Activated CD4-positive, alpha-beta T cell treated with anti-CD3 and anti-CD28 coated beads, Interleukin-2, amount 10 ng/mL, durations not matched to agents 24 days and 14 days (primary cell): ENCODE measurements around the gene CHPF2. TPM values are rescaled to one million over a fixed set of nuclear protein-coding genes. Genes with fewer than 3 reads are reported as not detected.
A peak's percentile ranks its signal among the peaks of the same experiment; 100 is the strongest.

ENCODE experiments used
- DNase-seq: peaks from one replicate; pipeline ENCODE4 v3.0.0; 2022
- H3K27ac Mint-ChIP-seq: one replicate; pipeline ENCODE4 v1.8.0; 2022; ENCODE audit warnings: mild to moderate bottlenecking, mixed read lengths
- H3K27me3 Mint-ChIP-seq: one replicate; pipeline ENCODE4 v1.8.0; 2022; ENCODE audit warnings: mixed read lengths
- H3K36me3 Mint-ChIP-seq: one replicate; pipeline ENCODE4 v1.8.0; 2022; ENCODE audit warnings: low read depth, mild to moderate bottlenecking, mixed read lengths
- H3K4me1 Mint-ChIP-seq: one replicate; pipeline ENCODE4 v1.8.0; 2021; ENCODE audit warnings: mixed read lengths
- H3K4me3 Mint-ChIP-seq: one replicate; pipeline ENCODE4 v1.8.0; 2022; ENCODE audit warnings: mild to moderate bottlenecking, moderate library complexity, mixed read lengths
- H3K9me3 Mint-ChIP-seq: one replicate; pipeline ENCODE4 v1.8.0; 2021; ENCODE audit warnings: mixed read lengths
- intact Hi-C: fragments of 100-400 bp; cut with micrococcal nuclease; formaldehyde crosslinking; loops from one replicate; pipeline ENCODE4 v1.15.1; 2023
- total RNA-seq: library from RNA; stranded (reverse); gene quantifications from 2 replicates; pipeline ENCODE4 v1.2.3, GENCODE V29; 2022

The CHPF2 gene, protein sequence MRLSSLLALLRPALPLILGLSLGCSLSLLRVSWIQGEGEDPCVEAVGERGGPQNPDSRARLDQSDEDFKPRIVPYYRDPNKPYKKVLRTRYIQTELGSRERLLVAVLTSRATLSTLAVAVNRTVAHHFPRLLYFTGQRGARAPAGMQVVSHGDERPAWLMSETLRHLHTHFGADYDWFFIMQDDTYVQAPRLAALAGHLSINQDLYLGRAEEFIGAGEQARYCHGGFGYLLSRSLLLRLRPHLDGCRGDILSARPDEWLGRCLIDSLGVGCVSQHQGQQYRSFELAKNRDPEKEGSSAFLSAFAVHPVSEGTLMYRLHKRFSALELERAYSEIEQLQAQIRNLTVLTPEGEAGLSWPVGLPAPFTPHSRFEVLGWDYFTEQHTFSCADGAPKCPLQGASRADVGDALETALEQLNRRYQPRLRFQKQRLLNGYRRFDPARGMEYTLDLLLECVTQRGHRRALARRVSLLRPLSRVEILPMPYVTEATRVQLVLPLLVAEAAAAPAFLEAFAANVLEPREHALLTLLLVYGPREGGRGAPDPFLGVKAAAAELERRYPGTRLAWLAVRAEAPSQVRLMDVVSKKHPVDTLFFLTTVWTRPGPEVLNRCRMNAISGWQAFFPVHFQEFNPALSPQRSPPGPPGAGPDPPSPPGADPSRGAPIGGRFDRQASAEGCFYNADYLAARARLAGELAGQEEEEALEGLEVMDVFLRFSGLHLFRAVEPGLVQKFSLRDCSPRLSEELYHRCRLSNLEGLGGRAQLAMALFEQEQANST
- 42.0 and 46.4 TPM in 2 replicates for total RNA-seq

DNA sequence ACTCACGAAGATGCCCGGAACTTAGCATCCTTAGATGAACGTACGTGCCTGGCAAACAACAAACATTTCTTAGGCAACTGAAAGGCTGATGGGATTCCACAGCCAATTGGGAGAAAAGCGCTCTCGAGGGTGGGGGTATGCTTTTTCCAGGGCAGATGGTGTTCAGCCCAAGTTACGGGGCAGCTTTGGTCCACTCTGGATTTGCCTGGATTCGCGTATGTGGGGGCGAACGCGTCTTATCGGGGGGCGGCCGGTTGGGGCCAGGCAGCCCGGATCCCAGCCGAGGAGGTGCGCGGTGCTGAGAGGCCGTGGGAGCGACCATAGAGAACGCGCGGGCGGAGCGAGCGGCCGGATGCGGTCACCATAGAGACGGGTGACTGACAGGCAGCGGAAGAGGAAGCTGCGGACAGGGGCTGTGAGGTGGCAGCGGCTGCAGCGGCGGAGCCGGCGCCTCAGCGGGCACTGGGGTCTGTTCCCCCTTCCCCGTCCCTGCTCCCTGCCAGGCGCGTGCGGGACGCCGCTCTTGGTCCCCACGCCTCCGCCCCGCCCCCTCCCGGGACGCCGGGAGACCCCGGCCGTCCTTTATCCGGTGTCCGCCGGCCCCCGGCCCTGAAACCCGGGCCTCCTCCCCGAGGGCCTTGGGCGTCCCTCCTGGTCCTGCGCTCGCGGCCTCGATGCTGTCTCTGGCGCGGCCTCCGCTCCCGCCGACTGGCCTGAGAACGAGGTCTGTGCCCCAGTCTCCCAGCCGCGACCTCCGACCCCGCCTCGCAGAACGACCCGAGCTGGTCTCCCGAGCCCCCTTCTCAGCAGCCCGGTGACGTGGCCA, at the start of gene CHPF2:
TSS of gene CHPF2 (plus strand) at position 393 of the 826 bp plus-strand sequence. CDS start 1,529 bp downstream, outside the sequence.
- Mint-ChIP-seq H3K27me3 (peaks cover 6% of the 10 kb centered on the region), H3K4me3 (peak within 1 kb of the TSS; percentile 100), H3K4me1 (peaks cover 33% of the 10 kb centered on the region), H3K27ac (peak within 1 kb of the TSS; percentile 99), H3K36me3 (peaks cover 30% of the 10 kb centered on the region), H3K9me3 (no peaks in the 10 kb centered on the region)
- intact Hi-C loops = loop anchor here (1.0 kb wide), 1 partner anchor 204 kb away; the partner anchor contains the start of gene ABCB8
- DNase-seq = peak; percentile 98

DNA sequence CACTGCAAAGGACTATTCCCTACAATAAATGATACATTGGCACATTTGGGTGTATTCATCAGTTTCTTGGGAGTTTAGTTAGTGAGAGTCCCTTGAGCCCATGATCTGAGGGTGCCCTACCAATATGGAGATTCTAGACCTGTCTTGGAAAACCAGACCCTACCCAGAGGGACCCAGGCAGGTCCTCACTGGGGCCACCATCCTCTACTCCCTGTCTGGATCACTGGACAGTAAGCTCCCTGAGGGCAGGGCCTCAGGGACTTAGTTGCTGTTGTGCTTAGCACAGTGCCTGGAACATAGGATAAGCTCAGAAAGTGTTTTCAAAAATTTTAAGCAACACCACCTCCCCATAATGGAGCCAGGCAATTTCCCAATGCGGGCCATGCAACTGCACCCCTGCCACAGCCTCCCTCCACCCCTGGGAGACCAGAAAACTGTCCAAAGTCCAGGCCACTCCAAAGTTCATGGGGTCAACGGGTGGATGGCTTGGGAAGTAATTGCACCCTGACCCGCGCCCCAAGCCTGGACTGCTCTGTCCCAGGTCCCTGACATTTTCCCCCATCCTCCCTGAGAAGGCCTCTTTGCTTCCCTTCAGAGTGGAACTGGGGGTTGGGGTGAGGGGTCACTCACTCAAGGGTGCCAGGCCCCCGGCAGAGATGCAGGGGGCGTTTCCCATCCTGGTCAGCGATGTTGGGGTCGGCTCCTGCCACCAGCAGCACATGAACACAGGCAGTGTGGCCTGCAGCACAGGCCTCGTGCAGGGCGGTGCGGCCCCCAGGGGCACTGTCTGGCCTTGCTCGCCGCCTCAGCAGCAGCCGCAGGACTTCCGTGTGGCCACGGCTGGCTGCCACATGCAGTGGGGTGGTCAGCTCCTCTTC, 46.3 kb upstream of the CHPF2 start:
- no peak for DNase-seq
- Mint-ChIP-seq H3K27me3 (peaks cover 9% of the 10 kb centered on the region), H3K4me3 (no peak overlapping the region), H3K36me3 (no peaks in the 10 kb centered on the region), H3K4me1 (no peaks in the 10 kb centered on the region), H3K27ac (no peak overlapping the region), H3K9me3 (no peaks in the 10 kb centered on the region)
- intact Hi-C loops = no loop called here

DNA sequence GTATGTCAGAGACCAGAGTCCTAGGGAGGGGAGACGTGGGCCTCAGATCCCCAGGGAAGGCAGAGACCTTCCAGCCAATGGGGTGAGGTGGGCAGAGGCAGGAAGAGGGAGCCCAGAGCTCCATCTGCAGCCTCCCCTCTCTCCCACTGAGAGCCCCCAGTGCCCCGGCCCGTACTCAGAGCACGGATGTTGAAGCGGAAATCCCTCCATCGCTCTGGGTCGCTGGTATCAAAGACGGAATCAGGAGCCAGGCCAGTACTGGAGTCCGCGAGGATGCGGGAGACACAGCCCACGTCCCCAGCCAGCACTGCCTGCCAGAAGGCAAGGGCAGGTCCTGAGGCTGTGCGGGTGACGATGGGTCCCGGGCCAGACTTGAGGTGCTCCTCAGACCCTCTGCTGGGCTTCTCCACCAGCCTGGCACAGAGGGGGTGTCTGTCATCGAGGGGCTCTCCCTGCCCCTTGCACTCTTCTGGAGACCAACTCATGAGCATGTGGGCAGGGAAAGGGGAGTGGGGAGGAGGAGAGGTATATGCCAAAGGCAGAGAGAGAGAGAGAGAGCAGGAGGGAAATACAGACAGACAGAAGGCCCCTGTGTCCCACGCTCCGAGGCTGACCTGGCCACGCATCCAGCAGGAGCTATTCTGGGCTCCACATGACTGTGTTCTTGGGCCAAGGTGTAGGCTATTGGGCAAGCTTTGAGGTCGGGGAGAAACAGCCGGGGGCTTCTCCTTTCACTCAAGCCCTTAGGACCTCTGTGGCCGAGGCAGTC, 45.5 kb upstream of the CHPF2 start, which contains the start of gene ASB10:
TSS of gene ASB10 (minus strand) at position 611 of the 769 bp plus-strand sequence. CDS start at position 491, 120 bp downstream.
- Mint-ChIP-seq H3K27me3 (peaks cover 9% of the 10 kb centered on the region), H3K36me3 (no peaks in the 10 kb centered on the region), H3K4me3 (no peak within 1 kb of the TSS), H3K4me1 (no peaks in the 10 kb centered on the region), H3K9me3 (no peaks in the 10 kb centered on the region), H3K27ac (no peak within 1 kb of the TSS)
- no peak for DNase-seq
- intact Hi-C loops = no loop called here

- DNase-seq = no peak
- Mint-ChIP-seq H3K36me3 (no peaks in the 10 kb centered on the region), H3K9me3 (no peaks in the 10 kb centered on the region), H3K4me3 (no peak overlapping the region), H3K27me3 (peaks cover 7% of the 10 kb centered on the region), H3K27ac (no peak overlapping the region), H3K4me1 (no peaks in the 10 kb centered on the region)
- intact Hi-C loops = no loop called here
These were observed 44.7 kb upstream of the CHPF2 start for GRCh38 chr7:151187409-151188251.

DNA sequence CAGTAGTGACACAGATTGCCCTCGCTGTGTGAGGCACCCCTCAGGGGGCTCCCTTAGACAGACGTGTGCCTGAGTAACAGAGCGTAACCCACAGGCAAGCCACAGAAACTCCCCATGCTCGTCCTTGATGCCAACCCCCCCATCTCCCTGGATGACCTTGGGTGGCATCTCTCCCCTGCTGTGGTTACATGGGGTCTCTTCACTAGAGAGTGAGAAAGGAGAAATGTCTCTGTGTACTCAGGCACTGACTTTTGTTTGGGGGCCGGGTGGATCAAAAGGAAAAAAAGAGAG, 44.1 kb upstream of the CHPF2 start:
- Mint-ChIP-seq H3K4me3 (no peak overlapping the region), H3K9me3 (no peaks in the 10 kb centered on the region), H3K36me3 (no peaks in the 10 kb centered on the region), H3K27ac (no peak overlapping the region), H3K27me3 (peaks cover 7% of the 10 kb centered on the region), H3K4me1 (no peaks in the 10 kb centered on the region)
- DNase-seq = no peak
- intact Hi-C loops = no loop called here

DNA sequence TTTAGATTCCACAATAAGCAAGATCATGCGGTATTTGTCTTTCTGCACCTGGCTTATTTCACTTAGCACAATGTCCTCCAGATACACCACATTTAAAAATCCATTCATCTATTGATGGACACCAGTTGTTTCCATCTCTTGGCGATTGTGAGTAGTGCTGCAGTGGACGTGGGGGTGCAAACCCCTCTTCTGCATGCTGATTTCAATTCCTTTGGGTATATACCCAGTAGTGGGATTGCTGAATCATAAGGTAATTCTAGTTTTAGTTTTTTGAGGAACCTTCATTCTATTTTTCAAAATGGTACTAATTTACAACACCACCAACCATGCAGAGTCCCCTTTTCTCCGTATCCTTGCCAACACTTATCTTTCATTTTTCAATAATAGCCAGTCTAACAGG, 43.2 kb upstream of the CHPF2 start:
- Mint-ChIP-seq H3K4me3 (no peak overlapping the region), H3K27me3 (peaks cover 7% of the 10 kb centered on the region), H3K9me3 (no peaks in the 10 kb centered on the region), H3K27ac (no peak overlapping the region), H3K36me3 (no peaks in the 10 kb centered on the region), H3K4me1 (no peaks in the 10 kb centered on the region)
- intact Hi-C loops = no loop called here
- no peak for DNase-seq

GRCh38 chr7:151191544-151191943, 40.7 kb upstream of the CHPF2 start:
- peaks cover 2% of the 10 kb centered on the region for H3K4me1 Mint-ChIP-seq
- H3K4me3 Mint-ChIP-seq = no peak overlapping the region
- H3K27ac Mint-ChIP-seq = no peak overlapping the region
- no peaks in the 10 kb centered on the region for H3K36me3 Mint-ChIP-seq
- H3K9me3 Mint-ChIP-seq = no peaks in the 10 kb centered on the region
- no peak for DNase-seq
- H3K27me3 Mint-ChIP-seq = peaks cover 13% of the 10 kb centered on the region
- intact Hi-C loops = no loop called here

GRCh38 chr7:151192002-151192539, 40.2 kb upstream of the CHPF2 start:
- no peak overlapping the region for H3K4me3 Mint-ChIP-seq
- intact Hi-C loops = no loop called here
- no peak overlapping the region for H3K27ac Mint-ChIP-seq
- H3K9me3 Mint-ChIP-seq = no peaks in the 10 kb centered on the region
- no peaks in the 10 kb centered on the region for H3K36me3 Mint-ChIP-seq
- no peak for DNase-seq
- peaks cover 13% of the 10 kb centered on the region for H3K27me3 Mint-ChIP-seq
- H3K4me1 Mint-ChIP-seq = peaks cover 2% of the 10 kb centered on the region

- H3K4me3 Mint-ChIP-seq = no peak overlapping the region
- DNase-seq = no peak
- intact Hi-C loops = no loop called here
- no peak overlapping the region for H3K27ac Mint-ChIP-seq
- peaks cover 2% of the 10 kb centered on the region for H3K4me1 Mint-ChIP-seq
- no peaks in the 10 kb centered on the region for H3K36me3 Mint-ChIP-seq
- H3K27me3 Mint-ChIP-seq = peaks cover 10% of the 10 kb centered on the region
- H3K9me3 Mint-ChIP-seq = no peaks in the 10 kb centered on the region
These were observed 38.9 kb upstream of the CHPF2 start for GRCh38 chr7:151193203-151193978.

DNA sequence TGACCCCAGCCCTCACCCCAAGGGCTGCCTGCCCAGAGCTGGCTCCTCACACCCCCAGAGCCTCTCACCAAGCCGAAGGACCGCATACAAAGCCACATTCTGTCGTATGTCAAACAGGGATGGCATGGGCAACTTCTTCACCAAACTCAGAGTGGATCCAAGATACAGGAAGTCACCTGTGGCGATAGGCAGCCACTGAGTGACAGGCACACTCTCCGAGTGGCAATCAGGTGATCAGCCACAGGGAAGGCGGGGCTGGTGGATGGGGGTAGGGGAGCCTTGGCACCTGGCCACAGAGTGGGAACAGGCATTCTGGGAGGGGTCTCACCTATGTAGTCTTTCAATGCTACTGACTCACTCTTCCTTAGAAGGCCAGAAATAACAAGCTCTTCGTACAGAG, 38.1 kb upstream of the CHPF2 start:
- Mint-ChIP-seq H3K27ac (no peak overlapping the region), H3K4me3 (no peak overlapping the region), H3K4me1 (peaks cover 2% of the 10 kb centered on the region), H3K27me3 (peaks cover 8% of the 10 kb centered on the region), H3K36me3 (no peaks in the 10 kb centered on the region), H3K9me3 (no peaks in the 10 kb centered on the region)
- DNase-seq = no peak
- intact Hi-C loops = no loop called here
